GM18870 (cell line): Measurements from ENCODE around the gene ALKBH4.
"Not testable (repeated sequence)": the region's sequence is repeated elsewhere in the genome, so short reads cannot be mapped to it uniquely, and the experiment has no call there.

Source experiments
- ATAC-seq: cut with Tn5 transposase; IDR thresholded peaks from one replicate; pipeline ENCODE4 v1.9.1; 2021; ENCODE audit warnings: moderate library complexity; ENCODE audit not compliant: unreplicated experiment

Gene ALKBH4, protein sequence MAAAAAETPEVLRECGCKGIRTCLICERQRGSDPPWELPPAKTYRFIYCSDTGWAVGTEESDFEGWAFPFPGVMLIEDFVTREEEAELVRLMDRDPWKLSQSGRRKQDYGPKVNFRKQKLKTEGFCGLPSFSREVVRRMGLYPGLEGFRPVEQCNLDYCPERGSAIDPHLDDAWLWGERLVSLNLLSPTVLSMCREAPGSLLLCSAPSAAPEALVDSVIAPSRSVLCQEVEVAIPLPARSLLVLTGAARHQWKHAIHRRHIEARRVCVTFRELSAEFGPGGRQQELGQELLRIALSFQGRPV

DNA sequence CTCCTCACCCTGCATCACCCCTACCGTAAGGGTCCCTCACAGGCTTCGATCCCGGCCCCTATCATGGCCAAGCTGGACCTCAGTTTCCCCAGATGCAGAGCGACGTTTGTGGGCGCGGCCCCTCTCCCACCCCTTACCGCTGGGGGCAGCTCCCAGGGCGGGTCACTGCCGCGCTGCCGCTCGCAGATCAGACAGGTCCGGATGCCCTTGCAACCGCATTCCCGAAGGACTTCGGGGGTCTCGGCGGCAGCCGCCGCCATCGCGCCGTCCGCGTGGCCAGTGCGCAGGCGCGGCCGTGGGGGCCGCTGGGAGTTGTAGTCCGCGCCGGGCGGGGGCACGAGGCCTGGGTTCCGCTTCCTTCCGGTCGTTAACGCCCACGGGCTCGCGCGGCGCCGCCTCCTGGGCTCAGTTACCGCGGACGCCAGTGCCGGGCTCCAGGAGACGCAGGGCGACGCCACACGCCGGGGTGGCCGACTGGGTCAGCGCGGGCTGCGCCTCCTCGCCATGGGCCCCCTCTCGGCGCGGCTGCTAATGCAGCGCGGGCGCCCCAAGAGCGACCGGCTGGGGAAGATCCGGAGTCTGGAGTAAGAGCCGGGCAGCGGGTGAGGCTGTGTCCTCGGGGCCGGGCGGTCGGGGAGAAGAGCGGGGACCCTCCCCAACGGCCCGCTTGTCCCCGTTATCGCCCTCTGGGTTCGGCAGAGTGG, at the start of gene ALKBH4, which contains the start of gene LRWD1:
Gene ALKBH4 (minus strand): TSS at position 287 of the 704 bp plus-strand sequence. CDS start 27 bp downstream, at position 260.
Gene LRWD1 (plus strand): TSS at position 408 of the 704 bp plus-strand sequence. CDS start 97 bp downstream, at position 505.
- peak; percentile 67 for ATAC-seq

DNA sequence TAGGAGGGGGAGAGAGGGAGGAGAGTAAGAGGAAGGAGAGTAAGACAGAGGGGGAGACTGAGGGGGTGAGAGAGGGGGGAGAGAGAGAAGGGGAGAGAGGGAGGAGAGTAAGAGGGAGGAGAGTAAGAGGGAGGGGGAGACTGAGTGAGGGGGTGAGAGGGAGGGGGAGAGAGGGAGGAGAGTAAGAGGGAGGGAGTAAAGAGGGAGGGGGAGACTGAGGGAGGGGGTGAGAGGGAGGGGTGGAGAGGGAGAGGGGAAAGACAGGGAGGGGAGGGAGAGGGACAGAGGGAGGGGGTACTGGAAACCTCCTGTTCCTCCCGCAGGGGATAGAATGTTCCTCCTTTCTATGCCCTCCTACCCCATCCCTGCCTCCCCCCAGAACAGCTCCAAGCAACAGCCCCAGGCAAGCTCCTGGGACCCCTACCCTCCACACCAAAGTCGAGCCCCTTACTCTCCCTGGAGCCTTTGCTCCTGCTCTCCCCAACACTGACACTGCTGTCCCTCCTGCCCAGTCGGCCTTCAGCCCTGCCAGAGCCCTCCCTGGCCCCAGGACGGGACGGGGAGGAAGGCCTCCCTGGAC, 48.1 kb upstream of the ALKBH4 start:
- not testable (repeated sequence) for ATAC-seq

DNA sequence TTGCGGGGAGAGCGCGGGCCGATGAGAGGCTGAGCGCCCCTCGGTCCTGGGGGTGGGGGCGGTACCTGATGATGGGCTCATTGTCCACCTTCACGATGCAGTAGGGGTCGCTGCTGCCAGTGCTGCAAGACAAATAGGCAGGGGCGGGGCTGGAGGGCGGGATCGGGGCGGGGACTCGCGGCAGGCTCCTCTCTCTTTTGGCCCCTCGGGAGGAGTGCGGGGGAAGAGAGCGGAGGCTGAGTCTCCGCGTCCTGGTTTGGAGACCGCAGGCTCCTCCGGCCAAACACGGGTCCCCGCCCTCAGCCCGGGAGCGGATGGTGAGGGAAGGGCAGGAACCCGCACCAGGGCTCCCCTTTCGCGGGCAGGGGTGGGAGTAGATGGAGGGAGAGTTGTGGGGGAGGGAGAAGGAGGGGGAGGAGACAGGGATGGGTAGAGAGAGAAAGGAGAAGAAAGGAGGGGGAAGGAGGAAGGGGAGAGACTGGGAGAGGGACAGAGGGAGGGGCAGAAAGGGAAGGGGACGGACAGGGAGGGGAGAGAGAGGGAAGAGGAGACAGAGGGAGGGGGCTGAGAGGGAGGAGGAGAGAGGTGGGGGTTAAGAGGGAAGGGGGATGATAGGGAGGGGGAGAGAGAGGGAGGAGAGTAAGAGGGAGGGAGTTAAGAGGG, 47.3 kb upstream of the ALKBH4 start:
- not testable (repeated sequence) for ATAC-seq

DNA sequence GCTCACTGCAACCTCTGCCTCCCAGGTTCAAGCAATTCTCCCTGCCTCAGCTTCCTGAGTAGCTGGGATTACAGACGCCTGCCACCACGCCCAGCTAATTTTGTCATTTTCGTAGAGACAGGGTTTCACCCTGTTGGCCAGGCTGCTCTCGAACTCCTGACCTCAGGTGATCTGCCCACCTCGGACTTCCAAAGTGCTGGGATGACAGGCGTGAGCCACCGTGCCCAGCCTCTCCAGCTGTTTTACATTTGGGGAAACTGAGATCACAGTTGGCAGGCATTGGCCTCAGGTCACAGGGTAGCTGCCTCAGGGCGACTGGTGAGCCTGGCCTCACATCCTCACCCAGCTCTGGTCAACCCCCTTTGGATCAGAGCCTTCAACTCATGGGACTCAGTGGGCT, 45.9 kb upstream of the ALKBH4 start:
- ATAC-seq, result not testable (repeated sequence)

DNA sequence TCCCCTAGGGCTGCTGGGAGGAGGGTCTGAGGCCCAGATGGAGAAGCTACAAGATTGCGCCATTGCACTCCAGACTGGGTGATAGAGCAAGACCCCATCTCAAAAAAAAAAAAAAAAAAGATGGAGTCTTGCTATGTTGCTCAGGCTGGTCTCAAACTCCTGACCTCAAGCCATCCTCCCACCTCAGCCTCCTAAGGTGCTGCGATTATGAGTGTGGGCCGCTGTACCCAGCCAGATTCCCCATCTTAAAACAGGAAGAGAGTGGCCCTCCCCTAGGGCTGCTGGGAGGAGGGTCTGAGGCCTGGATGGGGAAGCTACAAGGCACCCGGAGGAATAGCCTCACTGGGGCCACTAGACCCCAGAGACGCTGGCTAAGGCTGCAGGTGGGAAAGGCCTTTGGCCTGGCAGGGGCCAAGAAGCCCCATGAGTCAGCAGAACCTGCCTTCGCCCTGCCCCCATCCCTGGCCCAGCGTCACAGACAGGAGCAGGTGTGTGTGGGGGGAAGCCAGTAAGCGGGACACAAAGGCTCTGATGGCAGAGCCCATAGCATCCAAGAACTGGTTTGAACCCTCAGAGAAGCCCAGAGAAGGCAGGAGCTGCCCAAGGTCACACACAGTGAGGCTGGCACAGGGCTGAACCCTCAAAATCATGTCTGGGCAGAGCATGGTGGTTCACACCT, 42.9 kb upstream of the ALKBH4 start:
- ATAC-seq, result not testable (repeated sequence)

DNA sequence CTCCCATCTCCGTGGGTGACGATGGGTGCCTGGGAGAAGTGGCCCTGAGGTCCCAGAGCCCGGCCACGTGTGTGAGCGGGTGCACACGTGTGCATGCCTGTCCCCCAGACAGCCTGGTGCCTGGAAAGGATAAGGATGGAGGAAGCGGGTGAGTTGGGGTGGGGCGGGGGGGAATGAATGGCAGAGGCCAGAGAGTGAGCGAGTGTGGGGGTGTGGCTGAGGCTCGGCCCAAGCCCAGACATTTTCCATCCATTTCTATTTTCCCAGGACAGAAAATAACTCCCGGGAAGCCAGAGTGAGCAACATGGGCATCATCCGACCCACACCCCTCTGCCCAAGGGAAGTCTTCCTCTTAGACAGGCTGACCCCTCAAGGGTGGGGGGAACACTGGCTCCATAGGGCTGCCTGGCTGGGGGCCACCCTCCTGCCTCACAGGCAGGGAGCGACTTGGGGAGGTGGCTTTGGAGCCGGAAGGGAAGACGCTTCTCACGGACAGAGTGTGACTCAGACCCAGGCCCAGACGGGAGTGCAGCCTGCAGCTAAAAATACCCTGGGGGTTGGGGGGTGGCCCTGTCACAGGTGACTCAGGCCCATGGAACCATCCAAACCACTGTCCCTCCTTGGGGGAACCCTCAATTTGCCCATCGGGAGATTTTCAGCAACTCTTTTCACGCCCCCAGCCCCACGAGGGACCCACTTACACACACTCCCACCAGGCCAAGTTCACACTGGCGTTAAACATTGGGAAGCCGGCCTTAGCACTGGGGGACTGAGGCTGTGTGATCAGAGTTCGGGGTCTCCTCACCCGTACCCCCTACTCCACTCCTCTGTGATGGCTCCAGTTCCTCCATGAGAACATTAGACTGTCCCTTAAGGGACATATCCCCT, 40.9 kb upstream of the ALKBH4 start:
- not testable (repeated sequence) for ATAC-seq

DNA sequence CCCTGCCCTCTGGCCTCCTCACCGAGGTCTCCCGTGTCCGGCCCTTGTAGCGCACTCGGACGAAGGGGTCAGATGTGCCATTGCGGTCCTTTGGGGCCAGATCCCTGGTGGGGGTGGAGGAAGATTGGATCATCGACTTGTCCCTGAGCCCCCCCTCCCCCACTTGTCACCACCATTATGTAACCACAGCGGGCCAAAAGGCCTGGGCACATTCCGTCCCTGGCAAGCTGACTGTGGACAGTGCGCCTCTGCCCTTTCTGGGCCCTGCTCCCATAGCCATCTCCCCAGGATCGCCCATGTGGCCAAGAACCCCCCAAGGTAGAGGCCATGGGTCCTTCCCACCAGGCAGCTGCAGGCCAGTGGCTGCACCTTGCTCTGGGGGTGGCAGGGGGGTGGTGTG, 38.5 kb upstream of the ALKBH4 start:
- ATAC-seq, result not testable (repeated sequence)

DNA sequence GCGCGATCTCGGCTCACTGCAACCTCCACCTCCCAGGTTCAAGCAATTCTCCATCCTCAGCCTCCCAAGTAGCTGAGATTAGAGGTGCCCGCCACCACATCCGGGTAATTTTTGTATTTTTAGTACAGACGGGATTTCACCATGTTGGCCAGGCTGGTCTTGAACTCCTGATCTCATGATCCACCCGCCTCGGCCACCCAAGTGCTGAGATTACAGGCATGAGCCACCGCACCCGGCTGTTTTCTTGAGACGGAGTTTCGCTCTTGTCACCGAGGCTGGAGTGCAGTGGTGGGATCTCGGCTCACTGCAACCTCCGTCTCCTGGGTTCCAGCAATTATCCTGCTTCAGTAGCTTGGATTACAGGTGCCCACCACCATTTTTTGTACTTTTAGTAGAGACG, 33.7 kb upstream of the ALKBH4 start:
- not testable (repeated sequence) for ATAC-seq

DNA sequence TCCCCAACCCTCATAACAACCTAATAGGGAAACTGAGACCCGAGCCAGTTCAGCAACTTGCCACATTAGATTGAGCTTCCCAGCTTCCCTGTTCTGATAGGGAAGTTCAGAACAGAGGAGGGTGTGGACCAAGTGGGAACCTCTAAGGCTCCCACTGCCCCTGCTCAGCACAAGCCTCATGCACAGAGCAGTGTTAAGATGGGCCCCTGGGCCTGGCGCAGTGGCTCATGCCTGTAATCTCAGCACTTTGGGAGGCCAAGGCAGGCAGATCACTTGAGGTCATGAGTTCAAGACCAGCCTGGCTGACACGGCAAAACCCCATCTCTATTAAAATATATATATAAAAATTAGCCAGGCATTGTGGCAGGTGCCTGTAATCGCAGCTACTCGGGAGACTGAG, 32.6 kb upstream of the ALKBH4 start:
- ATAC-seq, result not testable (repeated sequence)

DNA sequence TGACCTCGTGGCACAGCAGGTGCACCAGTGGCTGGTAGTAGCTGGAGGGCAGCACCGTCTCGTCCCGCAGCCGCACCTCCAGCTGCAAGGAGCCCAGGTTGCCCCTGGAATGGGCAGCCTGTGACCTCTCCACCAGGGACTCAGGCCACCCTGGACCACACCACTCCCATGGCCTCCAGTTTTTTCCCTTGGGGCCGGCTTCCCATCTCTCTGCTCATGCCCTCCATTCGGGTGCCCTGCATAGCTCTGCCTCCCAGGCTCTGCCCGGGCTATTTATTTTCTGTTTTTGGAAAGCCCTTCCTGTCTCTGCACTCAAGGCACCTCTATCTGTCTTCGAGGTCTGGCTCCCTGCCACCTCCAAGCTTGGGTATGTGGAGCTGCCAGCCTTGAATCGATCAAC, 32.2 kb upstream of the ALKBH4 start:
- ATAC-seq, result not testable (repeated sequence)

DNA sequence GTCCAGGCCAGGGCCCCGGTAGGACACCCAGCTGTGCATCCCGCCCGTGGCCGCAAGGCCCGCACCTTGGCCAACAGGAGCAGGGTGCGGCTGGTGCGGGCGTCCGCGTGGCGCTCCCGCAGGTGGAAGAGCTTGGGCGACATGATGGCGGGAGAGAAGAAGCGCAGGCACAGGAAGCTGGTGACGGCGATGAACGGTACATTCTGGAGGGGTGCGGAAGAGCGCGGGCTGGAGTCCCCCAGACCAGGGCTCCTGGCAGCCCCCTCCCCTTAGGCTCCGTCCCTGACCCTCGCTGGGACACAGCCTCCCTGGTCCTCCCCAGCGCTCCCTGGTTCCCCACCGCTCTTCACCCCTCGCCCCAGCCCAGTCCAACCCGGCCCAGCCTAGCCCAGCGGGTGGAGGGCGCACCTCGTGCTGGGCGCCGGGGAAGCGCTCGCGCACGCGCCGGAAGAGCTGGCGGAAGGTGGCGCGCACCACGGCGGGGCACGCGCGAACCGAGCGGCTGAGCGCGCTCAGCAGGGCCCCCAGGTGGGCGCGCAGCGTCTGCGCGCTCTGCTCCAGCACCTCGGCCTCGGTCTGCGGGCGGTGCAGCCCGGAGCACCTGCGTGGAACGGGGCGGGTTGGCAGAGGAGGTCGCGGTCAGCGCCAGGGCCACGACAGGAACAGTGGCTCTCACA, 29.9 kb upstream of the ALKBH4 start:
- ATAC-seq, result not testable (repeated sequence)

DNA sequence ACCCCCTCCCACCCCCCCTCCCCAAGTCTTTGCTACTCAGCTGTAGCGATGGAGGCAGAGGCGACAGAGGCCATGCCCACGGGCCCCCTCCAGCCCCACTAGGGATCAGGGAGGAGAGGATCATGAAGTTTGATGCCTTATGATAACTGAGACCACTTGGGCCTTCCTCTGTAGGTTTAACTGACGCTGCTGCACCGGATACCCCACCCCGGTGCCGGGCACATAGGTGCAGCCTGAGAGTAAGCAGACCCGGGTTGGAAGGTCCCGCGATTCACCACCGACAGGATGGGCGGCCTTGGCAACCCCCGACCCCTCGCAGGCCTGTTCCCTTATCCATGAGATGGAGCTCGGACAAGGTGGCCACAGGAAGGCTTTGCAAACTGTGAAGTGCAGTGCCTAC, 29.4 kb upstream of the ALKBH4 start:
- not testable (repeated sequence) for ATAC-seq

DNA sequence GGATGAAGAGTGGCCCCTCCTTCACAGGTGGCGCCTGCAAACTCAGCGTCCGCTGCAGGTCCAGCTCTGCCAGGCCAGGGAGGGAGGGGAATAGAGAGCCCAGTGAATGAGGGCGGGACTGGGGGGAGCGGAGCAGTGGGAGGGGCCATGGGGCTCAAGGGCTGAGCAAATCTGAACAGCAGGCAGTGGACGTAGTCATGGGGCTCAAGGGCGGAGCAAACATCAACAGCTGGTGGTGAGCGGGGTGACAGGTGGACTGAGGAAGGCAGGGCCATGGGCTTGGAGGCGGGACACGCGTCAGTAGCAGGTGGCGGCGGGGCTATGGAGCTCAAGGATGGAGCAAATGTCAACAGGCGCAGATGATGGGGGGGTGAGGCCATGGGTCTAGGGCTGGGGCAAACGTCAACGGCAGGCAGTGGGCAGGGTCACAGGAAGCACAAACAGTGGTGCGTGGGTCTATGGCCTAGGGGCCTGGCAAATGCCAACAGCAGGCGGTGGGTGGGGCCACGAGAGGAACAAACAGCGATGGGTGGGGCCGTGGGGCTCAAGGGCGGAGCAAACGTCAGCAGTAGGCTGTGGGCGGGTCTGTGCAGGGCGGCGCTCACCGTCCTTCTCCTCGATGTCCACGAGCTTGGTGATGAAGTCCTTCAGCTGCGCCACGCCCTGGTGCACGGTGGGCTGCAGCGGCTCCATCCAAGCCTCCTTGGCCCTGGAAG, 28.7 kb upstream of the ALKBH4 start:
- not testable (repeated sequence) for ATAC-seq

DNA sequence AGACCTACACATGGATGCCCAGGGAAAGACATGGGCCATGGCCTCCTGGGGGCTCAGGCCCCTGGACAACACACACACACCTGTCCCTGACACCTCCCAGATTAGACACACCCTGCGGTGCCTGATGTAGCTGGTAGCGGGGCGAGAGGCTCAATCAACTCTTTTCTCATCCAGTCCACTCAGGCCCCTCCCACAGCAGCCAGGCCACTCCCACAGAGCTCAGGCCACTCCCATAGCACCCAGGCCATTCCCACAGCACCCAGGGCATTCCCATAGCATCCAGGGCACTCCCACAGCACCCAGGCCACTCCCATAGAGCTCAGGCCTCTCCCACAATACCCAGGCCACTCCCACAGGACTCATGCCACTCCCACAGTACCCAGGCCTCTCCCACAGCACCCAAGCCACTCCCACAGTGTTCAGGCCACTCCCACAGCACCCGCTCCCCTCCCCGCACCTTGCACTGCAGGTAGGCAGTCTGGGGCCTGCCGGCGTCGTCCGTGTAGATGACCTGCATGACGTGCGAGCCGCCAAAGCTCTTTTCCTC, 25.9 kb upstream of the ALKBH4 start:
- not testable (repeated sequence) for ATAC-seq

DNA sequence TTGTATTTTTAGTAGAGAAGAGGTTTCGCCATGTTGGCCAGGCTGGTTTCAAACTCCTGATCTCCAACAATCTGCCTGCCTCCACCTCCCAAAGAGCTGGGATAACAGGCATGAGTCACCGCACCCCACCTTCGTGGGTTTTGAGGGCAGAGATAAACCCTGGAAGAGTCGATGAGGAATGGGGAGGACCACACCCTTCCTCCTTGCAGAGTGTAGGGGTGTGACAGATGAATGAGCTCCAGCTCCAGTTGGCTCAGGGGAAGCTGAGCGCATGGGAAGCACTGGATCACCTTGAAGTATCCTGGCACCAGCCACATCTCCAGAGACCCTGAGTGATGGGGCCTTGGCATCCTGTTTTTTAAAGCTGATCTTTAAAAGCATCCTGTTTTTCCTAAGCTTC, 19.7 kb upstream of the ALKBH4 start:
- ATAC-seq, result not testable (repeated sequence)

DNA sequence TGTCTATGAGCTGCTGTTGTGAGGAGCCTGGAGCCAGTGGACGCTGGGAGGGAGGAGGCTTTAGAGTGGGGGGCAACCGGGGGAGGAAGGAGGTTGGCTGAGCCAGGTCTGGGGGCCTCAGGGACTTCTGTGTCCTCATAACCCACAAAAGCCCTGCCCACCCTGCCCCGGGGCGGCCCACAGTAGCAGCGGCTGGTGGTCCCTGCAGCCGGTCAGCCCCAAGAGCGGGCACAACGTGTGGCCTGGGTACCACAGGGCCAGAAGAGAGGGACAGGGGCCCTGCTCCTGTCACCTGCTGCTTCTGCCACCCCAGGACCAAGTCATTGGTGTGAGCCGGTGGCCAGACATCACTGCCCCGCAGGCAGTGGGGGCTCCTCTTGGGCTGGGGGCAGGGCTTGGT, 17.3 kb upstream of the ALKBH4 start:
- not testable (repeated sequence) for ATAC-seq

DNA sequence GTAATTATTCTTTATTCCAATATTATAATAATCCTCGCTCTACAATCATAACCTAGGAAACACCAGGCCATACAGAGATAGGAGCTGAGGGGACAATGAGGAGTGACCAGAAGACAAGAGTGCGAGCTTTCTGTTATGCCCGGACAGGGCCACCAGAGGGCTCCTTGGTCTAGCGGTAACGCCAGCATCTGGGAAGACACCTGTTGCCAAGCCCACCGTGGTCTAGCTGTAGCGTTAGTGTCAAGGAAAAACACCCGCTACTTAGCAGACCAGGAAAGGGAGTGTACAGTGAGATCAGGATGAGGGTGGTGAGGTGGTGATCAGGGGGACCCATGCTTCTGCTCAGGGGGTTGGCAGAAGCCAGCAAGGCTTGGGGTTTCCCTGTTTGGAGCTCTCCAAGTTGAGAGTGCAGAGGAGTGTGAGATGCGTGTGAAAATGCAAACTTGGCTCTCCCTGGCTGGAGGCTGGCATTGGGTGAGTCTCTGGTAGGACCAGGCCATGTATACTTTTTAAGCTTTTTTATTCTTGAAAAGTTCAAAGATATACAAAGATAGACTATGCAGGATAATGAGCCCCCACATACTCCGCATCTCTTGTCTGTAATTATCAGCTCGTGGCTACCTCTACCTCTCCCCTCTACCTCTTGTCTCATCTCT, 15.4 kb upstream of the ALKBH4 start:
- not testable (repeated sequence) for ATAC-seq

DNA sequence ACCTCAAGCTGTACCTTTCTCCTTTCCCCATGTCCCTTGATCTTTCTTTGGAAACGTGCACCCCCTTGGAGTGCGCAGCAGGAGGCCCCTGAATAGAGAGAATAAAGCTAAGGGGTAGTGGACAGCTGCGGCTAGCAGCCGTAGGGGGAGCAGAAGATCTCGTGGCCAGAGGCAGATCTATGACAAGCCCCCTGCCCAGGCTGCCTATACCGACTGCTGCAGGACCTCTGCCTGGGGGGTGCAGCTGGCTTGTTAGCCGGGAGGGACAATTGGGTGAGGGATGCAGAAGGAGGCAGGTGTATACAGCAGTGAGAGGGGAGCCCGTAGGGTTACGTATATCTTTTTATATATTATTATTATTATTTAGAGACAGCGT, 14.5 kb upstream of the ALKBH4 start:
- ATAC-seq, result peak; percentile 32
